D721Med (cell line): Measurements from ENCODE around the gene SLC6A17.

ENCODE experiments used
- DNase-seq: peaks from one replicate; pipeline ENCODE4 v3.0.0; 2011; ENCODE audit warnings: low spot score; ENCODE audit not compliant: insufficient read length
- FAIRE-seq: peaks from 2 replicates; lab custom pipeline; 2011; peaks lifted over from hg19 to GRCh38; lab: Jason Lieb, UNC
- CTCF ChIP-seq: IDR thresholded peaks from 2 replicates; pipeline ENCODE4 v1.5.1; 2012; ENCODE audit warnings: mild to moderate bottlenecking, control low read depth; ENCODE audit not compliant: insufficient read depth; ENCODE audit errors: missing control alignments

Gene SLC6A17

GRCh38 chr1:110123224-110123623 is 27.1 kb upstream of the SLC6A17 start:
- no peak for TF ChIP-seq CTCF
- FAIRE-seq (no peak), DNase-seq (no peak)

GRCh38 chr1:110125810-110126209 is 24.5 kb upstream of the SLC6A17 start:
- FAIRE-seq (no peak), DNase-seq (no peak)
- no peak for TF ChIP-seq CTCF

GRCh38 chr1:110130113-110130591 is 20.1 kb upstream of the SLC6A17 start:
- TF ChIP-seq CTCF: no peak
- DNase-seq (no peak), FAIRE-seq (no peak)

GRCh38 chr1:110130989-110131388 is 19.3 kb upstream of the SLC6A17 start:
- DNase-seq: no peak
- no peak for TF ChIP-seq CTCF
- FAIRE-seq: no peak

GRCh38 chr1:110132682-110133081 is 17.6 kb upstream of the SLC6A17 start:
- FAIRE-seq: no peak
- no peak for TF ChIP-seq CTCF

GRCh38 chr1:110133436-110133835 is 16.9 kb upstream of the SLC6A17 start:
- FAIRE-seq: no peak
- no peak for DNase-seq
- no peak for TF ChIP-seq CTCF

More at GRCh38 chr1:110132682-110133081, 17.6 kb upstream of the SLC6A17 start:
- no peak for DNase-seq

- FAIRE-seq (no peak), DNase-seq (no peak)
- no peak for TF ChIP-seq CTCF
Observed at GRCh38 chr1:110134050-110134595, 16.2 kb upstream of the SLC6A17 start.
